K562 (cell line): ENCODE measurements around the gene ROBO1. TPM values are rescaled to one million over a fixed set of nuclear protein-coding genes. Genes with fewer than 3 reads are reported as not detected.

Experiments used
- ATAC-seq: fragments of 200-7000 bp; cut with Tn5 transposase; 3 replicates; pipeline ENCODE4 v1.9.1; 2020; ENCODE audit warnings: moderate library complexity
- BruUV-seq: library from RNA; stranded (reverse); fragments of 400-500 nt; replicated peaks from 2 replicates; lab custom pipeline; 2021; lab: Mats Ljungman, UMichigan
- CTCF ChIA-PET: fragments of 300-600 bp; formaldehyde crosslinking; extraction: SDS; loops from one replicate; lab custom pipeline; 2021; ENCODE audit warnings: low intra/inter-chr PET ratio; lab: Yijun Ruan, JAX
- POLR2A ChIA-PET: fragments of 300-600, 350-650 bp; sonication (Branson Sonifier 250); formaldehyde crosslinking; extraction: SDS; loops from one replicate; lab custom pipeline; 2021; ENCODE audit warnings: antibody characterized with exemption, inconsistent platforms; lab: Yijun Ruan, JAX
- DNase-seq, 4 experiments: peaks; one replicate each; pipeline versions ENCODE4 v3.0.0 to v3.0.0-alpha.2; 2011 to 2018; ENCODE audit warnings: low spot score in 3 of 4, mixed read lengths in 3 of 4; ENCODE audit errors: extremely low read depth in 1 of 4
- FAIRE-seq: peaks from 2 replicates; lab custom pipeline; 2011; peaks lifted over from hg19 to GRCh38; lab: Jason Lieb, UNC
- H2AFZ ChIP-seq: 2 replicates; pipeline ENCODE4 v1.6.0; 2011; ENCODE audit warnings: low read depth, low read length, control low read depth, inconsistent platforms
- H3K27ac ChIP-seq: fragments of 200-600 bp; 3 replicates; pipeline ENCODE4 v1.8.0; 2011; ENCODE audit warnings: low read depth, mild to moderate bottlenecking, control low read depth, inconsistent platforms, low read length, moderate library complexity, mixed read lengths; ENCODE audit errors: extremely low read depth
- H3K27me3 ChIP-seq, 2 experiments: fragments of 300-600 bp in 1 of 2; 2 replicates in 1 of 2; 3 replicates in 1 of 2; pipeline versions ENCODE4 v1.6.0 to v1.8.0; 2011; ENCODE audit warnings: inconsistent platforms in 2 of 2, low read length in 2 of 2, mild to moderate bottlenecking in 1 of 2, mixed read lengths in 1 of 2, moderate library complexity in 1 of 2; ENCODE audit not compliant: control insufficient read depth in 2 of 2, insufficient read depth in 2 of 2
- H3K36me3 ChIP-seq: fragments of 300-600 bp; 3 replicates; pipeline ENCODE4 v1.8.0; 2011; ENCODE audit warnings: mild to moderate bottlenecking, low read length, inconsistent platforms; ENCODE audit not compliant: control insufficient read depth, insufficient read depth
- H3K4me1 ChIP-seq, 2 experiments: fragments of 200-600 bp in 1 of 2; replicated peaks in 1 of 2; 2 replicates in 1 of 2; 3 replicates in 1 of 2; pipeline versions ENCODE4 v1.5.1 to v1.8.0; 2011; ENCODE audit warnings: inconsistent platforms in 2 of 2, low read length in 2 of 2, mild to moderate bottlenecking in 1 of 2, mixed read lengths in 1 of 2, moderate library complexity in 1 of 2; ENCODE audit not compliant: control insufficient read depth in 2 of 2, insufficient read depth in 2 of 2
- H3K4me2 ChIP-seq: 2 replicates; pipeline ENCODE4 v1.6.1; 2011; ENCODE audit warnings: low read length, control low read depth, inconsistent platforms, mixed read lengths; ENCODE audit not compliant: insufficient read depth
- H3K4me3 ChIP-seq: fragments of 200-600 bp; sonication (generic), shearing (Covaris generic); 2 replicates; pipeline ENCODE4 v1.5.1; 2016; ENCODE audit warnings: control low read depth, inconsistent platforms
- H3K79me2 ChIP-seq: fragments of 200-600 bp; 3 replicates; pipeline ENCODE4 v1.8.0; 2011; ENCODE audit warnings: low read length, inconsistent platforms; ENCODE audit not compliant: control insufficient read depth, insufficient read depth
- H3K9ac ChIP-seq, 2 experiments: 2 replicates each; pipeline versions ENCODE4 v1.6.0 to v1.6.1; 2011; ENCODE audit warnings: low read depth in 2 of 2, low read length in 2 of 2, control low read depth in 1 of 2, inconsistent platforms in 1 of 2, mild to moderate bottlenecking in 1 of 2, mixed read lengths in 1 of 2; ENCODE audit not compliant: insufficient read depth in 1 of 2
- H3K9me1 ChIP-seq: one replicate; pipeline ENCODE4 v1.6.0; 2011; ENCODE audit warnings: inconsistent platforms, mild to moderate bottlenecking, low read length, moderate library complexity; ENCODE audit not compliant: control insufficient read depth, insufficient read depth
- H3K9me3 ChIP-seq: replicated peaks from 2 replicates; pipeline ENCODE4 v1.5.1; 2011; ENCODE audit warnings: low read depth, low read length, inconsistent platforms; ENCODE audit not compliant: control insufficient read depth, insufficient read depth
- H4K20me1 ChIP-seq: replicated peaks from 2 replicates; pipeline ENCODE4 v1.6.1; 2011; ENCODE audit warnings: low read length, inconsistent platforms, mixed read lengths; ENCODE audit not compliant: control insufficient read depth, insufficient read depth
- ATF1 ChIP-seq, 2 experiments: fragments of 450-650 bp in 1 of 2; IDR thresholded peaks; 2 replicates each; pipeline ENCODE4 v1.6.1; 2016; ENCODE audit warnings: missing compliant biosample characterization in 1 of 2, missing genetic modification characterization in 1 of 2
- CTCF ChIP-seq, 3 experiments: IDR thresholded peaks in 2 of 3; conservative IDR thresholded peaks in 1 of 3; 2 replicates each; pipeline ENCODE4 v1.5.1; 2011 to 2012; ENCODE audit warnings: low read length in 3 of 3, mild to moderate bottlenecking in 3 of 3, control low read depth in 2 of 3, improper control_type of control experiment in 1 of 3, inconsistent platforms in 1 of 3, low read depth in 1 of 3, mixed read lengths in 1 of 3, moderate library complexity in 1 of 3; ENCODE audit not compliant: insufficient read depth in 2 of 3
- LARP7 ChIP-seq: fragments of 450-650 bp; IDR thresholded peaks from 2 replicates; pipeline ENCODE4 v1.6.1; 2016
- POLR3A ChIP-seq: IDR thresholded peaks from 2 replicates; pipeline ENCODE4 v1.6.1; 2011; ENCODE audit warnings: borderline replicate concordance, mild to moderate bottlenecking, moderate library complexity; ENCODE audit not compliant: insufficient read length, insufficient read depth; ENCODE audit errors: extremely low read depth
- PPARD ChIP-seq: fragments of 250-450 bp; sonication (Bioruptor Pico); IDR thresholded peaks from 2 replicates; pipeline ENCODE4 v1.8.0; 2022; ENCODE audit warnings: inconsistent platforms, mild to moderate bottlenecking, moderate library complexity
- TCF7 ChIP-seq: sonication (generic); IDR thresholded peaks from 2 replicates; pipeline ENCODE4 v1.6.1; 2016; ENCODE audit warnings: antibody characterized with exemption, borderline replicate concordance
- U2AF2 ChIP-seq: fragments of 200-400 bp; formaldehyde crosslinking; optimal IDR thresholded peaks from 2 replicates; pipeline ENCODE3; 2017; ENCODE audit warnings: low read depth, mild to moderate bottlenecking, low read length
- YBX1 ChIP-seq: fragments of 450-650 bp; IDR thresholded peaks from 2 replicates; pipeline ENCODE4 v1.7.1; 2016; ENCODE audit warnings: mild to moderate bottlenecking
- ZBTB11 ChIP-seq, 3 experiments: fragments of 200-800 bp in 1 of 3; fragments of 250-450 bp in 1 of 3; fragments of 450-650 bp in 1 of 3; sonication (Bioruptor Pico) in 1 of 3; sonication (Bioruptor generic) in 1 of 3; formaldehyde crosslinking in 1 of 3; IDR thresholded peaks; 2 replicates each; pipeline versions ENCODE4 v1.6.1 to v1.8.0; 2016 to 2022; ENCODE audit warnings: mild to moderate bottlenecking in 2 of 3, missing genetic modification characterization in 2 of 3, missing compliant biosample characterization in 1 of 3, moderate library complexity in 1 of 3
- ZMIZ1 ChIP-seq, 2 experiments: fragments of 150-350 bp in 1 of 2; IDR thresholded peaks; 2 replicates each; pipeline ENCODE4 v1.6.1; 2012 to 2016; ENCODE audit warnings: low read depth in 2 of 2, low read length in 2 of 2, mild to moderate bottlenecking in 1 of 2, moderate library complexity in 1 of 2
- ZNF444 ChIP-seq: fragments of 250-450 bp; sonication (Bioruptor Pico); IDR thresholded peaks from 2 replicates; pipeline ENCODE4 v1.4.0; 2020; ENCODE audit warnings: mild to moderate bottlenecking, moderate library complexity
- ZNF655 ChIP-seq: fragments of 250-450 bp; sonication (Bioruptor Pico); IDR thresholded peaks from 2 replicates; pipeline ENCODE4 v1.5.0; 2021
- WGBS: fragments of 100-300 bp; shearing (Covaris generic); methylation state at CpG from one replicate; pipeline ENCODE4 v1.1.6; 2016; ENCODE audit warnings: low coverage, mixed read lengths; ENCODE audit not compliant: insufficient coverage; ENCODE audit errors: missing lambda C conversion rate; 5-methylcytosine and 5-hydroxymethylcytosine counted together
- in situ Hi-C: fragments of 300-500 bp; cut with MboI; formaldehyde crosslinking; loops from 4 replicates; pipeline ENCODE4 v1.15.0; 2018; ENCODE audit warnings: inconsistent platforms, mixed read lengths
- intact Hi-C: fragments of 100-400 bp; cut with micrococcal nuclease; formaldehyde crosslinking; loops from 2 replicates; pipeline ENCODE4 v1.14.2; 2022
- polyA plus RNA-seq, 8 experiments: library from polyadenylated mRNA; depleted of rRNA in 4 of 8; stranded (reverse) in 5 of 8; unstranded in 3 of 8; fragments of >200 nt; fragmentation: Nextera tagmentation in 2 of 8; fragmentation: Illumina TruSeq in 1 of 8; extraction: Ambion mirVana in 2 of 8; extraction: Trizol in 1 of 8; gene quantifications; 2 replicates each; pipeline versions ENCODE4 v1.2.1 to v1.2.3, GENCODE V29; 2011 to 2014; ENCODE audit warnings: inconsistent platforms in 1 of 8, missing spikeins in 1 of 8
- total RNA-seq, 7 experiments: library from RNA; depleted of rRNA in 6 of 7; stranded (reverse); fragments of >200 nt in 6 of 7; fragmentation: Illumina TruSeq in 2 of 7; extraction: Trizol in 2 of 7; gene quantifications; 2 replicates each; pipeline versions ENCODE4 v1.2.1 to v1.2.3, GENCODE V29; 2011 to 2021; ENCODE audit warnings: low replicate concordance in 1 of 7

Gene ROBO1
- total and polyA plus RNA-seq, 9 of the 15 experiments (the other 6 are each of a cell fraction or from before 2014, with no cell fraction given) = 0.01 to 0.53 (median 0.17) TPM; not detected in 5

- no peaks in the 10 kb centered on the region for H3K9me1 ChIP-seq
- H2AFZ ChIP-seq = no peak overlapping the region
- no peak for FAIRE-seq
- no TSS peak for BruUV-seq
- H3K79me2 ChIP-seq = no peaks in the 10 kb centered on the region
- no peaks in the 10 kb centered on the region for H4K20me1 ChIP-seq
- in situ Hi-C loops (no loop called here), intact Hi-C loops (no loop called here)
- H3K4me3 ChIP-seq = no peak overlapping the region
- no peak overlapping the region for H3K27ac ChIP-seq
- ChIA-PET POLR2A (no interaction called here), CTCF (no interaction called here)
- no peak overlapping the region for H3K9ac ChIP-seq
- no peaks in the 10 kb centered on the region for H3K27me3 ChIP-seq
- ATAC-seq = no peak
- no peak for DNase-seq
- H3K36me3 ChIP-seq = no peaks in the 10 kb centered on the region
- 0% methylated on average over 3 of the region's 3 CpGs for WGBS
- H3K4me2 ChIP-seq = no peak overlapping the region
- no peaks in the 10 kb centered on the region for H3K4me1 ChIP-seq
- no peaks in the 10 kb centered on the region for H3K9me3 ChIP-seq
- no peak for TF ChIP-seq ZBTB11 (CRISPR knock-in tag; IDR thresholded peaks at IDR 0.05)
- no peak for TF ChIP-seq ZNF444 (CRISPR knock-in tag)
- TF ChIP-seq CTCF (IDR thresholded peaks at IDR 0.05 in 2 of 3, conservative IDR thresholded peaks at IDR 0.05 in 1 of 3; ENCODE audit: insufficient read depth in 2 of 3, low read depth in 1 of 3, low read length in 3 of 3) = no peak
- TF ChIP-seq ZNF655 (CRISPR knock-in tag) = no peak
- no peak for TF ChIP-seq LARP7
- no peak for TF ChIP-seq ZMIZ1 (IDR thresholded peaks at IDR 0.05; ENCODE audit: low read depth in 2 of 2, low read length in 2 of 2)
- TF ChIP-seq U2AF2 = no peak
- no peak for TF ChIP-seq ATF1 (CRISPR knock-in tag; IDR thresholded peaks at IDR 0.05)
- TF ChIP-seq ATF1 (tag; IDR thresholded peaks at IDR 0.05) = no peak
- TF ChIP-seq POLR3A = no peak
- no peak for TF ChIP-seq YBX1
- no peak for TF ChIP-seq TCF7
- TF ChIP-seq PPARD (CRISPR knock-in tag) = no peak
Measured at GRCh38 chr3:78846718-78847117, 921.1 kb downstream of the ROBO1 start.
